Tibial nerve (tissue), 4 donors: ENCODE measurements around the gene TAF5L. TPM values are rescaled to one million over a fixed set of nuclear protein-coding genes. Genes with fewer than 3 reads are reported as not detected.
"Not testable (repeated sequence)": the region's sequence is repeated elsewhere in the genome, so short reads cannot be mapped to it uniquely, and the experiment has no call there.

Experiments
- DNase-seq, 2 donors: peaks; one replicate each; pipeline ENCODE4 v3.0.0-alpha.2; 2019; ENCODE audit warnings: low spot score in 2 of 2
- H3K27ac ChIP-seq, 4 donors: fragments of 200-600 bp; sonication (generic) in 3 of 4; one replicate each; pipeline ENCODE4 v1.5.1; 2017 to 2019; ENCODE audit warnings: mild to moderate bottlenecking in 1 of 4
- H3K27me3 ChIP-seq, 2 donors: fragments of 200-600 bp; sonication (generic) in 1 of 2; one replicate each; pipeline versions ENCODE4 v1.5.1 to v1.6.0; 2017 to 2019
- H3K36me3 ChIP-seq, 3 donors: fragments of 200-600 bp; sonication (generic); one replicate each; pipeline ENCODE4 v1.5.1; 2018 to 2019
- H3K4me1 ChIP-seq, 4 donors: fragments of 200-600 bp; sonication (generic) in 3 of 4; one replicate each; pipeline ENCODE4 v1.5.1; 2017 to 2019
- H3K4me3 ChIP-seq, 4 donors: fragments of 200-600 bp; sonication (generic) in 3 of 4; one replicate each; pipeline ENCODE4 v1.5.1; 2017 to 2019; ENCODE audit warnings: mild to moderate bottlenecking in 1 of 4, moderate library complexity in 1 of 4
- H3K9me3 ChIP-seq, 4 donors: fragments of 200-600 bp; sonication (generic) in 3 of 4; one replicate each; pipeline ENCODE4 v1.5.1; 2017 to 2019
- EP300 ChIP-seq, 2 donors: sonication (generic); formaldehyde crosslinking; IDR thresholded peaks; one replicate each; pipeline ENCODE4 v1.6.1; 2017; ENCODE audit warnings: antibody characterized with exemption in 2 of 2, mild to moderate bottlenecking in 1 of 2
- POLR2A ChIP-seq, 2 donors: fragments of 450-650 bp; IDR thresholded peaks; one replicate each; pipeline ENCODE4 v1.6.1; 2017; ENCODE audit warnings: antibody characterized with exemption in 2 of 2, mild to moderate bottlenecking in 2 of 2, moderate library complexity in 2 of 2
- WGBS, 2 donors: methylation state at CpG; one replicate each; pipeline ENCODE4 v1.1.5; 2018; 5-methylcytosine and 5-hydroxymethylcytosine counted together
- total RNA-seq, 4 donors: library from RNA; depleted of rRNA; stranded (reverse); fragments of >200 nt; gene quantifications; one replicate each; pipeline ENCODE4 v1.1.0, GENCODE V29; 2016
- TF ChIP-seq, protein P1 (sequence below), 5 experiments: fragments of 200-600 bp in 3 of 5; fragments of 450-650 bp in 2 of 5; sonication (generic) in 3 of 5; IDR thresholded peaks; one replicate each; pipeline ENCODE4 v1.5.1; 2016 to 2019; ENCODE audit warnings: antibody characterized with exemption in 5 of 5, mild to moderate bottlenecking in 3 of 5, moderate library complexity in 2 of 5

TAF5L gene
- total RNA-seq, 4 donors from 2014 or later = 7.1 to 18.6 (median 8.6) TPM

- no peaks in the 10 kb centered on the region for H3K36me3 ChIP-seq
- 68 to 71% methylated on average over 13 of the region's 13 CpGs for WGBS, 2 donors
- no peaks in the 10 kb centered on the region for H3K27me3 ChIP-seq
- no peak for DNase-seq
- no peak overlapping the region for H3K27ac ChIP-seq
- no peak overlapping the region for H3K4me3 ChIP-seq
- no peaks in the 10 kb centered on the region for H3K9me3 ChIP-seq
- TF ChIP-seq, protein P1, sequence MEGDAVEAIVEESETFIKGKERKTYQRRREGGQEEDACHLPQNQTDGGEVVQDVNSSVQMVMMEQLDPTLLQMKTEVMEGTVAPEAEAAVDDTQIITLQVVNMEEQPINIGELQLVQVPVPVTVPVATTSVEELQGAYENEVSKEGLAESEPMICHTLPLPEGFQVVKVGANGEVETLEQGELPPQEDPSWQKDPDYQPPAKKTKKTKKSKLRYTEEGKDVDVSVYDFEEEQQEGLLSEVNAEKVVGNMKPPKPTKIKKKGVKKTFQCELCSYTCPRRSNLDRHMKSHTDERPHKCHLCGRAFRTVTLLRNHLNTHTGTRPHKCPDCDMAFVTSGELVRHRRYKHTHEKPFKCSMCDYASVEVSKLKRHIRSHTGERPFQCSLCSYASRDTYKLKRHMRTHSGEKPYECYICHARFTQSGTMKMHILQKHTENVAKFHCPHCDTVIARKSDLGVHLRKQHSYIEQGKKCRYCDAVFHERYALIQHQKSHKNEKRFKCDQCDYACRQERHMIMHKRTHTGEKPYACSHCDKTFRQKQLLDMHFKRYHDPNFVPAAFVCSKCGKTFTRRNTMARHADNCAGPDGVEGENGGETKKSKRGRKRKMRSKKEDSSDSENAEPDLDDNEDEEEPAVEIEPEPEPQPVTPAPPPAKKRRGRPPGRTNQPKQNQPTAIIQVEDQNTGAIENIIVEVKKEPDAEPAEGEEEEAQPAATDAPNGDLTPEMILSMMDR (IDR thresholded peaks at IDR 0.05) = no peak
- TF ChIP-seq EP300 (IDR thresholded peaks at IDR 0.05) = no peak
- no peaks in the 10 kb centered on the region for H3K4me1 ChIP-seq
These were observed 58.6 kb downstream of the TAF5L start for GRCh38 chr1:229567109-229567868.

DNA sequence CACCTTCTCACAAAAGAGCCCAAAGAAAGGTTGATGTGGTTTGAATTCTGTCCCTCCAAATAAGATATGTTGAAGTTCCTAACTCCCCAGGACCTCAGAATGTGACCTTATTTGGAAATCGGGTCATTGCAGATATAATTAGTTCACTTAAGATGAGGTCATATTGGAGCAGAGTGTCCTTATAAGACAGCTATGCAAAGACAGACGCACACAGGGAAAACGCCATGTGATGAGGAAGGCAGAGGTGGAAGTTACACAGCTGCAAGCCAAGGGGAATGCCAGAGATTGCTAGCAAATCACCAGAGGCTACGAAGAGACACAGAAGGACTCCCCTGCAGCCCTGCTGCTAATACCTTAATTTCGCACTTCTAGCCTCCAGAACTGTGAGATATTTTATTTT is 62.2 kb downstream of the TAF5L start:
- Histone ChIP-seq H3K27ac (peak overlapping the region in 1 of 4 donors; percentile 38), H3K4me3 (no peak overlapping the region), H3K27me3 (no peaks in the 10 kb centered on the region), H3K36me3 (no peaks in the 10 kb centered on the region), H3K9me3 (no peaks in the 10 kb centered on the region), H3K4me1 (peaks cover 0 to 8% (median 0%) of the 10 kb centered on the region in 4 donors)
- WGBS, 2 donors = 41 to 46% methylated on average over 5 of the region's 5 CpGs
- TF ChIP-seq POLR2A (IDR thresholded peaks at IDR 0.05) (no peak), EP300 (IDR thresholded peaks at IDR 0.05) (peak; percentile 58 to 76)
- no peak for DNase-seq

DNA sequence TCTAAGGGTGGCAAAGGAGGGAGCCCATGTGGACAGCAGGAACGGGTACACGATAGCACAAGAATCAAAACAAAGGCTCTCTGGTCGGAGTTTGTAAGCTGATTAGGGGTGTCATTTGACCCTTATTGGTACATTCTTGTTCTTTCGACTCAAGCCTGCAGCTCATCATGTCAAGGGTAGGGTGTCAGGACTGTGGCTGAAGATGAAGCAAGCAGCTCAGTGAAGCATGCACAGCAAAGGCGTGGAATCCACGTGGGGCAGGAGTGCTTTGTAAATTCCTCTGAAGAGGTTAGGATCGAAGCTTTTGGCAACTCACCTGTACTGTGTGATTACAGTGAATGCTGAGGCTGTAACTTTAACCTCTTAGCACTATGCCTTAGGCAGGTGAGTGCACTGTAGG is 62.7 kb downstream of the TAF5L start:
- no peak overlapping the region for H3K4me3 ChIP-seq
- DNase-seq = no peak
- H3K4me1 ChIP-seq = peaks cover 0 to 8% (median 0%) of the 10 kb centered on the region in 4 donors
- H3K9me3 ChIP-seq = no peaks in the 10 kb centered on the region
- no peaks in the 10 kb centered on the region for H3K36me3 ChIP-seq
- H3K27ac ChIP-seq = peak overlapping the region in 2 of 4 donors; percentile 38 to 40
- WGBS, 2 donors = 40 to 62% methylated on average over 7 of the region's 7 CpGs
- no peaks in the 10 kb centered on the region for H3K27me3 ChIP-seq
- TF ChIP-seq EP300 (IDR thresholded peaks at IDR 0.05) (no peak), POLR2A (IDR thresholded peaks at IDR 0.05) (no peak)
- TF ChIP-seq, protein P1 (IDR thresholded peaks at IDR 0.05) = no peak

GRCh38 chr1:229562686-229563085 is 63.2 kb downstream of the TAF5L start:
- DNase-seq = no peak
- H3K27ac ChIP-seq = peak overlapping the region in 2 of 4 donors; percentile 38 to 40
- TF ChIP-seq POLR2A (IDR thresholded peaks at IDR 0.05) = no peak
- TF ChIP-seq EP300 (IDR thresholded peaks at IDR 0.05) = no peak
- TF ChIP-seq, protein P1 (IDR thresholded peaks at IDR 0.05) = no peak
- WGBS, 2 donors = 70% methylated on average over 3 of the region's 3 CpGs
- H3K9me3 ChIP-seq = no peaks in the 10 kb centered on the region
- no peaks in the 10 kb centered on the region for H3K36me3 ChIP-seq
- H3K4me3 ChIP-seq = no peak overlapping the region
- H3K27me3 ChIP-seq = no peaks in the 10 kb centered on the region
- H3K4me1 ChIP-seq = peaks cover 0 to 10% (median 0%) of the 10 kb centered on the region in 4 donors

GRCh38 chr1:229561141-229561540 is 64.8 kb downstream of the TAF5L start:
- no peak overlapping the region for H3K4me3 ChIP-seq

DNA sequence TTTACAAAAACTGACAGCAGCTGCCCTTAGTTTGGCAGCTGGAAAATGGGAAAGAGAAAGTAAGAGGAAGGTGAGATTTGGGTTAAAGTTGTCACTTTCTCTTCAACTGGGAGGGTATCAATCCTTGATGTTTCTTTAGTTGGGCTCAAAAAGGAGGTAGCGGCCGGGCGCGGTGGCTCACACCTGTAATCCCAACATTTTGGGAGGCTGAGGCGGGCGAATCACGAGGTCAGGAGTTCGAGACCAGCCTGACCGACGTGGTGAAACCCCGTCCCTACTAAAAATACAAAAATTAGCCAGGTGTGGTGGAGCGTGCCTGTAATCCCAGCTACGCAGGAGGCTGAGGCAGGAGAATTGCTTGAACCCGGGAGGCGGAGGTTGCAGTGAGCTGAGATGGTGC is 65.8 kb downstream of the TAF5L start:
- H3K27ac ChIP-seq, H3K4me3 ChIP-seq, H3K27me3 ChIP-seq, H3K36me3 ChIP-seq, H3K9me3 ChIP-seq, DNase-seq: not testable (repeated sequence)
- WGBS, 2 donors = 95 to 96% methylated on average over 15 of the region's 15 CpGs
- peaks cover 5 to 36% (median 14%) of the 10 kb centered on the region in 4 donors for H3K4me1 ChIP-seq

More at GRCh38 chr1:229561141-229561540, 64.8 kb downstream of the TAF5L start:
- Histone ChIP-seq H3K4me1 (peaks cover 5 to 25% (median 12%) of the 10 kb centered on the region in 4 donors), H3K27ac (no peak overlapping the region), H3K36me3 (no peaks in the 10 kb centered on the region), H3K27me3 (no peaks in the 10 kb centered on the region), H3K9me3 (no peaks in the 10 kb centered on the region)
- WGBS, 2 donors = 75 to 76% methylated on average over 5 of the region's 5 CpGs
- TF ChIP-seq, protein P1 (IDR thresholded peaks at IDR 0.05) = no peak
- no peak for TF ChIP-seq POLR2A (IDR thresholded peaks at IDR 0.05)
- no peak for TF ChIP-seq EP300 (IDR thresholded peaks at IDR 0.05)
- DNase-seq = no peak

- peak overlapping the region; percentile 71 to 91 (median 82) for H3K27ac ChIP-seq
- WGBS, 2 donors = 44 to 53% methylated on average over 20 of the region's 20 CpGs
- H3K27me3 ChIP-seq, H3K36me3 ChIP-seq, H3K9me3 ChIP-seq, DNase-seq: not testable (repeated sequence)
- H3K4me1 ChIP-seq = peaks cover 5 to 42% (median 14%) of the 10 kb centered on the region in 4 donors
- peak overlapping the region; percentile 43 to 91 (median 78) for H3K4me3 ChIP-seq
These were observed 66.6 kb downstream of the TAF5L start for GRCh38 chr1:229559336-229559801.
